GM23338 (cell line): Measurements from ENCODE around the gene HPS4. TPM values are rescaled to one million over a fixed set of nuclear protein-coding genes. Genes with fewer than 3 reads are reported as not detected.

ENCODE experiments used
- ATAC-seq: fragments of 200-7000 bp; cut with Tn5 transposase; 3 replicates; pipeline ENCODE4 v1.9.1; 2020
- DNase-seq: peaks from one replicate; pipeline ENCODE4 v3.0.0-alpha.2; 2015; ENCODE audit warnings: low spot score
- H2AFZ ChIP-seq: fragments of 200-600 bp; sonication (generic); 2 replicates; pipeline ENCODE4 v1.8.0; 2016; ENCODE audit warnings: antibody characterized with exemption, mild to moderate bottlenecking, moderate library complexity
- H3F3A ChIP-seq: fragments of 200-600 bp; sonication (generic); replicated peaks from 2 replicates; pipeline ENCODE4 v1.8.0; 2017; ENCODE audit warnings: antibody characterized with exemption, mixed run types, low read depth
- H3K27ac ChIP-seq: fragments of 200-600 bp; sonication (generic); 2 replicates; pipeline ENCODE4 v1.6.1; 2016; ENCODE audit warnings: low read depth
- H3K27me3 ChIP-seq: fragments of 200-600 bp; sonication (generic); 2 replicates; pipeline ENCODE4 v1.8.0; 2016; ENCODE audit warnings: mild to moderate bottlenecking, mixed run types, moderate library complexity; ENCODE audit not compliant: insufficient read depth
- H3K36me3 ChIP-seq: fragments of 200-600 bp; sonication (generic); 2 replicates; pipeline ENCODE4 v1.8.0; 2016; ENCODE audit warnings: mild to moderate bottlenecking; ENCODE audit not compliant: insufficient read depth
- H3K4me1 ChIP-seq: fragments of 200-600 bp; sonication (generic); 2 replicates; pipeline ENCODE4 v1.8.0; 2016; ENCODE audit warnings: mild to moderate bottlenecking, moderate library complexity; ENCODE audit not compliant: insufficient read depth
- H3K4me2 ChIP-seq: fragments of 200-600 bp; sonication (generic); 2 replicates; pipeline ENCODE4 v1.7.1; 2017; ENCODE audit warnings: mixed run types
- H3K4me3 ChIP-seq: fragments of 200-600 bp; sonication (generic); 2 replicates; pipeline ENCODE4 v1.6.1; 2016; ENCODE audit warnings: mixed run types
- H3K79me2 ChIP-seq: fragments of 200-600 bp; sonication (generic); replicated peaks from 2 replicates; pipeline ENCODE4 v1.8.0; 2017; ENCODE audit warnings: mild to moderate bottlenecking; ENCODE audit not compliant: insufficient read depth
- H3K9me2 ChIP-seq: fragments of 200-600 bp; sonication (generic); 2 replicates; pipeline ENCODE4 v1.8.0; 2017; ENCODE audit not compliant: insufficient read depth
- H4K20me1 ChIP-seq: fragments of 200-600 bp; sonication (generic); replicated peaks from 2 replicates; pipeline ENCODE4 v1.8.0; 2017; ENCODE audit warnings: mild to moderate bottlenecking; ENCODE audit not compliant: insufficient read depth
- H3K27ac Mint-ChIP-seq: 2 replicates; pipeline ENCODE4 v1.8.0; 2020; ENCODE audit warnings: inconsistent platforms, mild to moderate bottlenecking, moderate library complexity, mixed read lengths
- H3K27me3 Mint-ChIP-seq: 3 replicates; pipeline ENCODE4 v1.8.0; 2022; ENCODE audit warnings: low read depth, mild to moderate bottlenecking, moderate library complexity, mixed read lengths, inconsistent platforms; ENCODE audit not compliant: insufficient read depth, poor library complexity
- H3K36me3 Mint-ChIP-seq: 3 replicates; pipeline ENCODE4 v1.8.0; 2021; ENCODE audit warnings: low read depth, mild to moderate bottlenecking, inconsistent platforms, moderate library complexity, mixed read lengths
- H3K4me1 Mint-ChIP-seq: 3 replicates; pipeline ENCODE4 v1.8.0; 2020; ENCODE audit warnings: mild to moderate bottlenecking, inconsistent platforms, mixed read lengths
- H3K4me3 Mint-ChIP-seq: 3 replicates; pipeline ENCODE4 v1.8.0; 2021; ENCODE audit warnings: moderate library complexity, mild to moderate bottlenecking, inconsistent platforms, mixed read lengths
- H3K9me3 Mint-ChIP-seq: 3 replicates; pipeline ENCODE4 v1.8.0; 2020; ENCODE audit warnings: moderate library complexity, mild to moderate bottlenecking, inconsistent platforms, mixed read lengths
- CTCF ChIP-seq, 2 experiments: fragments of 200-600 bp in 1 of 2; sonication (generic) in 1 of 2; conservative IDR thresholded peaks; 2 replicates each; pipeline versions ENCODE4 v1.5.1 to v1.6.1; 2016 to 2017; ENCODE audit warnings: antibody characterized with exemption in 2 of 2, low read depth in 2 of 2, mild to moderate bottlenecking in 2 of 2, moderate library complexity in 1 of 2
- NANOG ChIP-seq: IDR thresholded peaks from 2 replicates; pipeline ENCODE4 v1.6.1; 2016; ENCODE audit warnings: antibody characterized with exemption, borderline replicate concordance
- STAT1 ChIP-seq: IDR thresholded peaks from one replicate; pipeline ENCODE4 v1.6.1; 2016; ENCODE audit warnings: antibody characterized with exemption; ENCODE audit not compliant: unreplicated experiment
- ZNF114 ChIP-seq: fragments of 250-450 bp; sonication (Bioruptor Pico); IDR thresholded peaks from 2 replicates; pipeline ENCODE4 v1.5.0; 2020; ENCODE audit warnings: mild to moderate bottlenecking, moderate library complexity
- ZNF331 ChIP-seq: fragments of 250-450 bp; sonication (Bioruptor Pico); IDR thresholded peaks from 2 replicates; pipeline ENCODE4 v1.5.0; 2020; ENCODE audit warnings: low read depth, mild to moderate bottlenecking, moderate library complexity
- ZNF462 ChIP-seq: fragments of 250-450 bp; sonication (Bioruptor Pico); IDR thresholded peaks from 2 replicates; pipeline ENCODE4 v1.5.0; 2020; ENCODE audit warnings: mild to moderate bottlenecking, moderate library complexity
- polyA plus RNA-seq: library from polyadenylated mRNA; unstranded; fragments of >200 nt; fragmentation: Nextera tagmentation; extraction: Ambion mirVana; gene quantifications from 2 replicates; pipeline ENCODE4 v1.2.1, GENCODE V29; 2016
- total RNA-seq: library from RNA; depleted of rRNA; stranded (reverse); fragments of >200 nt; shearing (Covaris generic); gene quantifications from 2 replicates; pipeline ENCODE4 v1.2.3, GENCODE V29; 2014
- TF ChIP-seq, protein P1 (sequence below): IDR thresholded peaks from one replicate; pipeline ENCODE4 v1.6.1; 2018; ENCODE audit warnings: antibody characterized with exemption; ENCODE audit not compliant: unreplicated experiment

HPS4 gene
- total and polyA plus RNA-seq, 2 experiments from 2014 or later = 20.3 to 49.4 TPM

DNA sequence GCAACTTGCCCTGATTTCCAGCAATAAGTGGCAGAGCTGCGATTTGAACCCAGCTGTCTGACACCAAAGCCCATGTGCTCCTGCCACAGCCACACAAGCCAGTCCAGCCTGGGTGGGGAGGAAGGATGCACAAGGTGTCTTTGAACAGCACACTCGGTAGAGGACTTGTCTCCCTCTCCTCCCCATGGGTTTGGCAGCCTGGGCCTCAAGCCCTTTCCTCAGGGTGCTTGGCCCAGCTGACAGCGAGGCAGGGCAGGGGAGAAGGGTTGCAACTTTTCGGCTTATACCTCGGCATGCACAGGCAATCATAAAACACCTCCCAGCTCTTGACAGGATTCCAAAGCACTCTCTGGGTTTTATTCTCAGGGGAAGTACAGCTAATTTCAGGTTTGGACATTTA, 35.2 kb downstream of the HPS4 start:
- peaks cover 23% of the 10 kb centered on the region for H3K36me3 Mint-ChIP-seq
- no peak overlapping the region for H3K4me3 Mint-ChIP-seq
- no peaks in the 10 kb centered on the region for H3K9me3 Mint-ChIP-seq
- H3K4me2 ChIP-seq = no peak overlapping the region
- DNase-seq (no peak), ATAC-seq (no peak)
- H2AFZ ChIP-seq = no peak overlapping the region
- H3K4me3 ChIP-seq = no peak overlapping the region
- H4K20me1 ChIP-seq = no peaks in the 10 kb centered on the region; the same call in 1 of the 2 replicates
- no peak for TF ChIP-seq ZNF331
- H3K36me3 ChIP-seq = no peaks in the 10 kb centered on the region; the same call in 1 of the 2 replicates
- no peaks in the 10 kb centered on the region for H3F3A ChIP-seq
- H3K4me1 Mint-ChIP-seq = peaks cover 5% of the 10 kb centered on the region; the same call in 1 of the 3 replicates
- no peak overlapping the region for H3K27ac Mint-ChIP-seq
- peaks cover 12% of the 10 kb centered on the region for H3K27me3 Mint-ChIP-seq
- no peaks in the 10 kb centered on the region for H3K9me2 ChIP-seq
- no peak overlapping the region for H3K27ac ChIP-seq
- H3K79me2 ChIP-seq = no peaks in the 10 kb centered on the region
- no peaks in the 10 kb centered on the region for H3K27me3 ChIP-seq
- no peaks in the 10 kb centered on the region for H3K4me1 ChIP-seq

DNA sequence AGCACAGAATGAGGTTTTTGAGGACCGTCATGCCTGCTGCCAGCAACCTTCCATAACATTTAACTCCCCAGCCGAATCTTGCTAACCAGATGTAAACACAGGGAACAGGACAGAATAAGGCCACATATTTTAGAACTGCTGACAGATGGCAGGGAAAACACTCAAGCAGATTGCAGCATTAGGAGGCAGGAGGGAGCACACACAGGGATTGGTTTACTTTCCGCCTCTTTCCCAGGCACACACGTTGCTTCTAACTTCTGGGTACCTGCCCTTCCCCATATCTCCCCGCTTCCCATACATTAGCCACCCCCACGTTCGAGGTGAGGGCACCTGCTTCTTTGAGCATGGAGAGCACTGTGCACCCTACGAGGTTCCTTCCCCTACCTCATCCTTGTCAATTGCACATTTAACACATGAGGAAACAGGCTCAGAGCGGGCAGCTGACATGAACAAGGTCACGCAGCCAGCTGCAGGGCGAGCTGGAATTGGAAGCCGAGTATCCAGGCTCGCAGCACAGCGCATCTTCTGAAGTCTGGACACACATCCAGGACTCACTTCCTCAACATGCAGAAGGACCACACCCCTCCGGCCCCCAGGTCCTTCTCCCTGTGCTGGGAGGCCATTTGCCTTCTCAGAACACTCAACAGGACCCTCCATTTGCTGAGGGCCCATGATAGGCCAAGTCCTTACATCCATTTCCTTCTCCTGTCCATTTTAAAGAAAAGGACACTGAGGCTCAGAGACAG, 35.8 kb downstream of the HPS4 start:
- no peak overlapping the region for H3K27ac Mint-ChIP-seq
- Histone ChIP-seq H3K4me3 (no peak overlapping the region), H3K27me3 (no peaks in the 10 kb centered on the region), H4K20me1 (no peaks in the 10 kb centered on the region; the same call in 1 of the 2 replicates), H3K79me2 (no peaks in the 10 kb centered on the region), H2AFZ (no peak overlapping the region), H3K4me1 (no peaks in the 10 kb centered on the region), H3K4me2 (no peak overlapping the region), H3K36me3 (no peaks in the 10 kb centered on the region; the same call in 1 of the 2 replicates), H3K27ac (no peak overlapping the region), H3K9me2 (no peaks in the 10 kb centered on the region), H3F3A (no peaks in the 10 kb centered on the region)
- peaks cover 21% of the 10 kb centered on the region for H3K36me3 Mint-ChIP-seq
- no peak for ATAC-seq
- H3K27me3 Mint-ChIP-seq = peaks cover 12% of the 10 kb centered on the region
- H3K4me3 Mint-ChIP-seq = no peak overlapping the region
- H3K4me1 Mint-ChIP-seq = peaks cover 5% of the 10 kb centered on the region; the same call in 1 of the 3 replicates
- H3K9me3 Mint-ChIP-seq = no peaks in the 10 kb centered on the region
- DNase-seq = no peak
- TF ChIP-seq, protein P1, sequence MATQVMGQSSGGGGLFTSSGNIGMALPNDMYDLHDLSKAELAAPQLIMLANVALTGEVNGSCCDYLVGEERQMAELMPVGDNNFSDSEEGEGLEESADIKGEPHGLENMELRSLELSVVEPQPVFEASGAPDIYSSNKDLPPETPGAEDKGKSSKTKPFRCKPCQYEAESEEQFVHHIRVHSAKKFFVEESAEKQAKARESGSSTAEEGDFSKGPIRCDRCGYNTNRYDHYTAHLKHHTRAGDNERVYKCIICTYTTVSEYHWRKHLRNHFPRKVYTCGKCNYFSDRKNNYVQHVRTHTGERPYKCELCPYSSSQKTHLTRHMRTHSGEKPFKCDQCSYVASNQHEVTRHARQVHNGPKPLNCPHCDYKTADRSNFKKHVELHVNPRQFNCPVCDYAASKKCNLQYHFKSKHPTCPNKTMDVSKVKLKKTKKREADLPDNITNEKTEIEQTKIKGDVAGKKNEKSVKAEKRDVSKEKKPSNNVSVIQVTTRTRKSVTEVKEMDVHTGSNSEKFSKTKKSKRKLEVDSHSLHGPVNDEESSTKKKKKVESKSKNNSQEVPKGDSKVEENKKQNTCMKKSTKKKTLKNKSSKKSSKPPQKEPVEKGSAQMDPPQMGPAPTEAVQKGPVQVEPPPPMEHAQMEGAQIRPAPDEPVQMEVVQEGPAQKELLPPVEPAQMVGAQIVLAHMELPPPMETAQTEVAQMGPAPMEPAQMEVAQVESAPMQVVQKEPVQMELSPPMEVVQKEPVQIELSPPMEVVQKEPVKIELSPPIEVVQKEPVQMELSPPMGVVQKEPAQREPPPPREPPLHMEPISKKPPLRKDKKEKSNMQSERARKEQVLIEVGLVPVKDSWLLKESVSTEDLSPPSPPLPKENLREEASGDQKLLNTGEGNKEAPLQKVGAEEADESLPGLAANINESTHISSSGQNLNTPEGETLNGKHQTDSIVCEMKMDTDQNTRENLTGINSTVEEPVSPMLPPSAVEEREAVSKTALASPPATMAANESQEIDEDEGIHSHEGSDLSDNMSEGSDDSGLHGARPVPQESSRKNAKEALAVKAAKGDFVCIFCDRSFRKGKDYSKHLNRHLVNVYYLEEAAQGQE = no peak
- TF ChIP-seq NANOG (no peak), STAT1 (no peak), ZNF462 (CRISPR knock-in tag) (no peak), CTCF (conservative IDR thresholded peaks at IDR 0.05; ENCODE audit: low read depth in 2 of 2) (no peak), ZNF114 (CRISPR knock-in tag) (no peak)
